ENCODE measurements around the gene PSKH1.

The PSKH1 gene

DNA sequence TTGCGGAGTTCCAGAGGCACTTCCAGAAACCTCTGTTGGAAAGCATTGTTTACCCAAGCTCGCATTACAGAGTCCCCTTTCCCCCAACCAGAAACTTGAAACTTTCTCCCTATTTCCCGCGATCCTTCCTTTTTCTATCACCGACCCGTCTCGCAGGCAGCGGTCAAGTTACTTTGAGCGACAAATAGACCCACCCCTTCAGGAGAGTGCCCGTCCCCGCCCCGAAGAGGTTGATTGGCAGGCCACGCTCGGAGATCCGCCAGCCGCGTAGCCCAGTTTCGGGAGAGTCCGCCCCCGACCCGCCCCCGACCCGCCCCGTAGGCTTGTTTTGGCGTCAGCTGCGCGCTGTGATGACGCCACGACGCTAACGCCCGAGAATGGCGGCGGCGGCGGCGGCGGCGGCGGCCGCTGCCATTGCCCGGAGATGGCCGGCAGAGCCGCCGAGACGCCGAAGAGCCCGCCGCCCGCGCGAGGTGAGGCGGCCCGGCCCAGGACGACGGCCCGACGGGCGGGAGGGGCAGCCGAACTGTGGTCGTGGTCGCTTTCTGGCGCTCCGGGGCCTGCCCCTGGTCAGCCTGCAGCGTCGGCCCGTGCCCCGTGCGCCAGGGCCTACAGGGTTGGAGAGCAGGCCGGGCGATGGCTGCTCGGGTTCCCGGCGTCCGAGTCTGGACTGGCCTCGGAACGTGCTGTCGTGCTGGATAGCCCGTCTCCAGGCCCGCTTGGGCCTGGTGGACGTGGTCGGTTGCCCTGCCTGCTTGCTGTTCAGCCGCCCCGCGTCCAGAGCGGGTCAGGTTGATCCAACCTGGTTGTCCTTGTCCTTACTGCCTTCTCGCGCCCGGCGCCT lies at the start of gene PSKH1:
TSS of gene PSKH1 (plus strand) at position 356 of the 844 bp plus-strand sequence. CDS start 15,496 bp downstream, outside the sequence.
- peak; percentile 96 for DNase-seq (ENCODE audit: low read depth)
- TF ChIP-seq, protein P1, sequence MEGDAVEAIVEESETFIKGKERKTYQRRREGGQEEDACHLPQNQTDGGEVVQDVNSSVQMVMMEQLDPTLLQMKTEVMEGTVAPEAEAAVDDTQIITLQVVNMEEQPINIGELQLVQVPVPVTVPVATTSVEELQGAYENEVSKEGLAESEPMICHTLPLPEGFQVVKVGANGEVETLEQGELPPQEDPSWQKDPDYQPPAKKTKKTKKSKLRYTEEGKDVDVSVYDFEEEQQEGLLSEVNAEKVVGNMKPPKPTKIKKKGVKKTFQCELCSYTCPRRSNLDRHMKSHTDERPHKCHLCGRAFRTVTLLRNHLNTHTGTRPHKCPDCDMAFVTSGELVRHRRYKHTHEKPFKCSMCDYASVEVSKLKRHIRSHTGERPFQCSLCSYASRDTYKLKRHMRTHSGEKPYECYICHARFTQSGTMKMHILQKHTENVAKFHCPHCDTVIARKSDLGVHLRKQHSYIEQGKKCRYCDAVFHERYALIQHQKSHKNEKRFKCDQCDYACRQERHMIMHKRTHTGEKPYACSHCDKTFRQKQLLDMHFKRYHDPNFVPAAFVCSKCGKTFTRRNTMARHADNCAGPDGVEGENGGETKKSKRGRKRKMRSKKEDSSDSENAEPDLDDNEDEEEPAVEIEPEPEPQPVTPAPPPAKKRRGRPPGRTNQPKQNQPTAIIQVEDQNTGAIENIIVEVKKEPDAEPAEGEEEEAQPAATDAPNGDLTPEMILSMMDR (IDR thresholded peaks at IDR 0.05; ENCODE audit: insufficient read depth, low read depth, low read length, missing control alignments): no peak
- H3K4me3 ChIP-seq (ENCODE audit: low read depth, low read length): peak within 1 kb of the TSS; percentile 70

DNA sequence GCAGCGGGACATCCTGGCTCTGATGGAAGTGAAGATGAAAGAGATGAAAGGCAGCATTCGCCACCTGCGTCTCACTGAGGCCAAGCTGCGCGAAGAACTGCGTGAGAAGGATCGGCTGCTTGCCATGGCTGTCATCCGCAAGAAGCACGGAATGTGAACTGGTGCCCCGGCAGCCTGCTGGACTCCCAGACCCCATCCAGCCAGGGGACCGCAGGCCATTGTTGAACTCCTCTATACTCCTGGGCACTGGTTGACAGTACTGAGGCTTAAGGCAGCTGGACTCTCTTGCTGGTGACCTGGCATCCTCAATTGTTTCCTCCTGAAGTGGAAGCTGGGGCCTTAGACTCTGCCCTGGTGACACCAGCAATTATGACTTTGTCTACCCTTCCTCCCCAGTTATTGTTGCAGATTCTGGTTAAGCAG lies 49.7 kb upstream of the PSKH1 start:
- DNase-seq (ENCODE audit: low read depth): no peak
- H3K4me3 ChIP-seq (ENCODE audit: low read depth, low read length): peak overlapping the region; percentile 72

DNA sequence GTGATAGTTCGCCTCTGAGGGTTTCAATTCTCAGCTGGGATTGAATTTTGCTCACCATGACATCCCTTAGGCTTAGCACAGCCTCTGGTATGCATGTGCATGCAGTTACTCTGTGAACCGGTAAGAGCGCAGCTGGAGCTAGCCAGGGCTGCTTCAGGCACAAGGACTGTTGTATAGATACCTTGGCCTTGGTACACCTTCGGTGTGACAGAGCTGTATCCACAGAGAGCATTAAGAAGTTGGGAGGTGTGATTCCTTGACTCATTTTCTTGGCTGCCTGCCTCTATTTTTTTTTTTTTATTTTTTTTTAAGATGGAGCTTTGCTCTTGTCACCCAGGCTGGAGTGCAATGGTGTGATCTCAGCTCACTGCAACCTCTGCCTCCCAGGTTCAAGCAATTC lies 48.6 kb upstream of the PSKH1 start:
- 0 out of 2 replicates have a peak overlapping the region, but pooled peaks have one; percentile 72 for H3K4me3 ChIP-seq (ENCODE audit: low read depth, low read length)
- DNase-seq (ENCODE audit: low read depth): no peak
- TF ChIP-seq, protein P1 (IDR thresholded peaks at IDR 0.05; ENCODE audit: insufficient read depth, low read depth, low read length, missing control alignments): no peak

More for the DNA sequence above, 49.7 kb upstream of the PSKH1 start:
- TF ChIP-seq, protein P1 (IDR thresholded peaks at IDR 0.05; ENCODE audit: insufficient read depth, low read depth, low read length, missing control alignments): no peak

GRCh38 chr16:67845291-67846062 lies 47.6 kb upstream of the PSKH1 start:
- DNase-seq (ENCODE audit: low read depth): peak; percentile 34
- TF ChIP-seq, protein P1 (IDR thresholded peaks at IDR 0.05; ENCODE audit: insufficient read depth, low read depth, low read length, missing control alignments): no peak
- H3K4me3 ChIP-seq (ENCODE audit: low read depth, low read length): peak overlapping the region; percentile 67

DNA sequence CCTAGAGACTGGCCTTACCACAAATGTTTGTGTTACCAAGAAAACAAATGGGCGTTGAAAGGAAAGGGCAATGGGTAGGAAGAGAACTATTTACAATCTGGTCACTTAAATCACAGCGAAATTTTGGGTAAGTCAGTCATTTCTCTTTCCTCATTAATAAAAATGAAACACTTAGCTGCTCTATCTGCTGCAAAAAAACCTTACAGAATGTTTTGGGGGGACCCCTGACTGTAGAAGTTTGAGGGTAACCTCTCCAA lies 47.1 kb upstream of the PSKH1 start:
- no peak for DNase-seq (ENCODE audit: low read depth)
- TF ChIP-seq, protein P1 (IDR thresholded peaks at IDR 0.05; ENCODE audit: insufficient read depth, low read depth, low read length, missing control alignments): no peak
- H3K4me3 ChIP-seq (ENCODE audit: low read depth, low read length): peak overlapping the region; percentile 67

GRCh38 chr16:67846320-67847063 lies 46.6 kb upstream of the PSKH1 start, which contains the start of gene NUTF2:
TSS of gene NUTF2 (plus strand) at chr16:67846933. CDS start at chr16:67865131, 18,198 bp downstream.
- TF ChIP-seq, protein P1 (IDR thresholded peaks at IDR 0.05; ENCODE audit: insufficient read depth, low read depth, low read length, missing control alignments): no peak
- DNase-seq (ENCODE audit: low read depth): peak; percentile 97
- peak within 1 kb of the TSS; percentile 67 for H3K4me3 ChIP-seq (ENCODE audit: low read depth, low read length)
